ENCODE results near the gene C16orf92. TPM values are rescaled to one million over a fixed set of nuclear protein-coding genes. Genes with fewer than 3 reads are reported as not detected.

C16orf92 gene
- total RNA-seq, 1 experiment from 2014 or later, result not detected

- TF ChIP-seq EZH2 (IDR thresholded peaks at IDR 0.05; ENCODE audit: borderline replicate concordance, low read depth, low read length, poor library complexity, severe bottlenecking) (no peak), CTCF (conservative IDR thresholded peaks at IDR 0.05; ENCODE audit: low read depth, low read length) (no peak)
- H3K4me1 ChIP-seq (ENCODE audit: insufficient read depth, low read length, poor library complexity, severe bottlenecking), result no peaks in the 10 kb centered on the region
- ChIA-PET CTCF (no interaction called here), POLR2A (ENCODE audit: low non-redundant PET) (interaction anchor here (0.5 kb wide), 1 partner anchor 1157 kb away, joined by 16 read pairs; no protein-coding TSS in a partner anchor)
- no peaks in the 10 kb centered on the region for H3K9me3 ChIP-seq (ENCODE audit: low read depth, low read length, poor library complexity, severe bottlenecking)
- peaks cover 80% of the 10 kb centered on the region for H3K36me3 ChIP-seq (ENCODE audit: insufficient read depth, low read length, poor library complexity, severe bottlenecking)
- no peak overlapping the region for H3K4me3 ChIP-seq (ENCODE audit: low read depth, low read length, poor library complexity, severe bottlenecking)
- no peak overlapping the region for H3K27ac ChIP-seq (ENCODE audit: low read depth, low read length, poor library complexity, severe bottlenecking)
- intact Hi-C loops (cut with micrococcal nuclease; ENCODE audit: unreplicated experiment), result no loop called here
- no peaks in the 10 kb centered on the region for H3K27me3 ChIP-seq (replicated peaks; ENCODE audit: insufficient read depth, low read depth, low read length, poor library complexity)
- DNase-seq (ENCODE audit: low spot score), result no peak
- no TSS peak for BruUV-seq (replicated peaks)
Observed at GRCh38 chr16:29987371-29988085, 35.5 kb upstream of the C16orf92 start.

GRCh38 chr16:29988346-29989075 lies 34.5 kb upstream of the C16orf92 start:
- ChIA-PET CTCF (no interaction called here), POLR2A (ENCODE audit: low non-redundant PET) (interaction anchor here (0.5 kb wide), 1 partner anchor 164 kb away, joined by 5 read pairs; no protein-coding TSS in a partner anchor)
- no peaks in the 10 kb centered on the region for H3K27me3 ChIP-seq (replicated peaks; ENCODE audit: insufficient read depth, low read depth, low read length, poor library complexity)
- DNase-seq (ENCODE audit: low spot score), result no peak
- BruUV-seq (replicated peaks), result no TSS peak
- peaks cover 79% of the 10 kb centered on the region for H3K36me3 ChIP-seq (ENCODE audit: insufficient read depth, low read length, poor library complexity, severe bottlenecking)
- no peaks in the 10 kb centered on the region for H3K9me3 ChIP-seq (ENCODE audit: low read depth, low read length, poor library complexity, severe bottlenecking)
- intact Hi-C loops (cut with micrococcal nuclease; ENCODE audit: unreplicated experiment), result no loop called here
- no peaks in the 10 kb centered on the region for H3K4me1 ChIP-seq (ENCODE audit: insufficient read depth, low read length, poor library complexity, severe bottlenecking)
- no peak overlapping the region for H3K27ac ChIP-seq (ENCODE audit: low read depth, low read length, poor library complexity, severe bottlenecking)
- no peak overlapping the region for H3K4me3 ChIP-seq (ENCODE audit: low read depth, low read length, poor library complexity, severe bottlenecking)
- TF ChIP-seq CTCF (conservative IDR thresholded peaks at IDR 0.05; ENCODE audit: low read depth, low read length) (no peak), EZH2 (IDR thresholded peaks at IDR 0.05; ENCODE audit: borderline replicate concordance, low read depth, low read length, poor library complexity, severe bottlenecking) (no peak)

GRCh38 chr16:29989111-29989858 lies 33.7 kb upstream of the C16orf92 start:
- POLR2A ChIA-PET (ENCODE audit: low non-redundant PET), result interaction anchor here (0.5 kb wide), 1 partner anchor 165 kb away, joined by 5 read pairs; no protein-coding TSS in a partner anchor

More at GRCh38 chr16:29989111-29989858, 33.7 kb upstream of the C16orf92 start:
- CTCF ChIA-PET, result no interaction called here
- no peak for DNase-seq (ENCODE audit: low spot score)
- no peak for TF ChIP-seq CTCF (conservative IDR thresholded peaks at IDR 0.05; ENCODE audit: low read depth, low read length)
- no peak for TF ChIP-seq EZH2 (IDR thresholded peaks at IDR 0.05; ENCODE audit: borderline replicate concordance, low read depth, low read length, poor library complexity, severe bottlenecking)
- BruUV-seq (replicated peaks), result no TSS peak
- Histone ChIP-seq H3K4me3 (ENCODE audit: low read depth, low read length, poor library complexity, severe bottlenecking) (no peak overlapping the region), H3K27ac (ENCODE audit: low read depth, low read length, poor library complexity, severe bottlenecking) (no peak overlapping the region), H3K4me1 (ENCODE audit: insufficient read depth, low read length, poor library complexity, severe bottlenecking) (peaks cover under 1% of the 10 kb centered on the region), H3K36me3 (ENCODE audit: insufficient read depth, low read length, poor library complexity, severe bottlenecking) (peaks cover 71% of the 10 kb centered on the region), H3K27me3 (replicated peaks; ENCODE audit: insufficient read depth, low read depth, low read length, poor library complexity) (no peaks in the 10 kb centered on the region), H3K9me3 (ENCODE audit: low read depth, low read length, poor library complexity, severe bottlenecking) (no peaks in the 10 kb centered on the region)
- intact Hi-C loops (cut with micrococcal nuclease; ENCODE audit: unreplicated experiment), result no loop called here

All from A673 (cell line).